Keratinocyte (primary cell): Measurements from ENCODE around the gene SCUBE1. TPM values are rescaled to one million over a fixed set of nuclear protein-coding genes. Genes with fewer than 3 reads are reported as not detected.

Source experiments
- DNase-seq: peaks from one replicate; pipeline ENCODE4 v3.0.0-alpha.2; 2011; ENCODE audit warnings: low read depth, missing footprints, low spot score
- FAIRE-seq: peaks from 2 replicates; lab custom pipeline; 2011; peaks lifted over from hg19 to GRCh38; lab: Jason Lieb, UNC
- H2AFZ ChIP-seq: 2 replicates; pipeline ENCODE4 v1.6.0; 2012; ENCODE audit warnings: low read length, control low read depth, inconsistent platforms; ENCODE audit not compliant: control insufficient read depth
- H3K27ac ChIP-seq: 2 replicates; pipeline ENCODE4 v1.5.1; 2011; ENCODE audit warnings: low read length; ENCODE audit not compliant: control insufficient read depth, insufficient read depth
- H3K27me3 ChIP-seq: 3 replicates; pipeline ENCODE4 v1.6.0; 2011; ENCODE audit warnings: low read length; ENCODE audit not compliant: control insufficient read depth, insufficient read depth; ENCODE audit errors: extremely low read depth
- H3K36me3 ChIP-seq, 2 experiments: 2 replicates in 1 of 2; 3 replicates in 1 of 2; pipeline ENCODE4 v1.5.1; 2011; ENCODE audit warnings: low read length in 2 of 2, mild to moderate bottlenecking in 1 of 2; ENCODE audit not compliant: control insufficient read depth in 2 of 2, insufficient read depth in 2 of 2; ENCODE audit errors: extremely low read depth in 1 of 2
- H3K4me1 ChIP-seq: 3 replicates; pipeline ENCODE4 v1.5.1; 2011; ENCODE audit warnings: low read length; ENCODE audit not compliant: control insufficient read depth, insufficient read depth; ENCODE audit errors: extremely low read depth
- H3K4me2 ChIP-seq: 3 replicates; pipeline ENCODE4 v1.6.0; 2011; ENCODE audit warnings: low read depth, low read length; ENCODE audit not compliant: control insufficient read depth, insufficient read depth; ENCODE audit errors: extremely low read depth
- H3K4me3 ChIP-seq, 3 experiments: fragments of 200-600 bp in 1 of 3; sonication (generic) in 1 of 3; 2 replicates in 2 of 3; 3 replicates in 1 of 3; pipeline ENCODE4 v1.5.1; 2011 to 2016; ENCODE audit warnings: low read length in 3 of 3, mild to moderate bottlenecking in 3 of 3, control low read depth in 2 of 3, inconsistent platforms in 1 of 3, low read depth in 1 of 3, mixed read lengths in 1 of 3, mixed run types in 1 of 3, moderate library complexity in 1 of 3; ENCODE audit not compliant: control insufficient read depth in 2 of 3, insufficient read depth in 2 of 3; ENCODE audit errors: extremely low read depth in 1 of 3
- H3K79me2 ChIP-seq: 2 replicates; pipeline ENCODE4 v1.6.0; 2012; ENCODE audit warnings: low read length; ENCODE audit not compliant: control insufficient read depth, insufficient read depth
- H3K9ac ChIP-seq: 3 replicates; pipeline ENCODE4 v1.6.0; 2011; ENCODE audit warnings: low read length; ENCODE audit not compliant: control insufficient read depth, insufficient read depth; ENCODE audit errors: extremely low read depth
- H3K9me1 ChIP-seq: 3 replicates; pipeline ENCODE4 v1.6.0; 2011; ENCODE audit warnings: low read length; ENCODE audit not compliant: control insufficient read depth, insufficient read depth; ENCODE audit errors: extremely low read depth
- H3K9me3 ChIP-seq: 2 replicates; pipeline ENCODE4 v1.5.1; 2012; ENCODE audit warnings: low read depth, low read length; ENCODE audit not compliant: control insufficient read depth
- H4K20me1 ChIP-seq: 3 replicates; pipeline ENCODE4 v1.6.0; 2011; ENCODE audit warnings: low read length; ENCODE audit not compliant: control insufficient read depth, insufficient read depth; ENCODE audit errors: extremely low read depth
- CTCF ChIP-seq, 3 experiments: IDR thresholded peaks in 1 of 3; conservative IDR thresholded peaks in 1 of 3; optimal IDR thresholded peaks in 1 of 3; 2 replicates in 2 of 3; 3 replicates in 1 of 3; pipeline versions ENCODE3 to v1.5.1; 2011; ENCODE audit warnings: low read length in 3 of 3, mild to moderate bottlenecking in 3 of 3, moderate library complexity in 2 of 3, control low read depth in 1 of 3, inconsistent platforms in 1 of 3; ENCODE audit not compliant: insufficient read depth in 2 of 3; ENCODE audit errors: extremely low read depth in 1 of 3
- EZH2 ChIP-seq: IDR thresholded peaks from one replicate; pipeline ENCODE4 v1.6.1; 2012; ENCODE audit warnings: inconsistent platforms, mild to moderate bottlenecking, low read length, moderate library complexity
- dilution Hi-C: fragments of 300-500 bp; cut with MboI; formaldehyde crosslinking; loops from one replicate; pipeline ENCODE4 v1.7.0; 2020; ENCODE audit warnings: low sequenced_read_pairs; ENCODE audit not compliant: extremely low pct_ligation_motif_present
- polyA plus RNA-seq, 5 experiments: library from polyadenylated mRNA; depleted of rRNA in 3 of 5; stranded (reverse) in 3 of 5; stranded (forward) in 1 of 5; unstranded in 1 of 5; fragments of >200 nt; gene quantifications; 1 replicate in 1 of 5; 2 replicates in 3 of 5; 3 replicates in 1 of 5; pipeline versions ENCODE4 v1.2.1 to v1.2.3, GENCODE V29; 2011 to 2012; ENCODE audit warnings: missing spikeins in 2 of 5, low read depth in 1 of 5, low replicate concordance in 1 of 5

Gene SCUBE1
- polyA plus RNA-seq, 1 donor (not counting 4 experiments of a cell fraction or from before 2014, with no cell fraction given) = not detected

- dilution Hi-C loops = no loop called here
- Histone ChIP-seq H3K27ac (no peak overlapping the region), H3K4me3 (no peak overlapping the region), H2AFZ (no peak overlapping the region), H3K4me2 (no peak overlapping the region), H3K27me3 (peaks cover 16% of the 10 kb centered on the region), H3K79me2 (no peaks in the 10 kb centered on the region), H3K9me1 (no peaks in the 10 kb centered on the region), H4K20me1 (no peaks in the 10 kb centered on the region), H3K9me3 (no peaks in the 10 kb centered on the region), H3K9ac (no peak overlapping the region), H3K36me3 (no peaks in the 10 kb centered on the region), H3K4me1 (no peaks in the 10 kb centered on the region)
- FAIRE-seq (no peak), DNase-seq (no peak)
- TF ChIP-seq EZH2 = no peak
- no peak for TF ChIP-seq CTCF (optimal IDR thresholded peaks at IDR 0.05 in 1 of 3, IDR thresholded peaks at IDR 0.05 in 1 of 3, conservative IDR thresholded peaks at IDR 0.05 in 1 of 3; ENCODE audit: extremely low read depth in 1 of 3, insufficient read depth in 2 of 3, low read length in 3 of 3)
These were observed 139.6 kb downstream of the SCUBE1 start for GRCh38 chr22:43203471-43203981.

- Histone ChIP-seq H3K9ac (no peak overlapping the region), H3K36me3 (no peaks in the 10 kb centered on the region), H2AFZ (no peak overlapping the region), H3K4me2 (no peak overlapping the region), H3K9me3 (no peaks in the 10 kb centered on the region), H3K4me1 (no peaks in the 10 kb centered on the region), H3K27ac (no peak overlapping the region), H4K20me1 (no peaks in the 10 kb centered on the region), H3K9me1 (no peaks in the 10 kb centered on the region), H3K4me3 (no peak overlapping the region), H3K27me3 (peaks cover 15% of the 10 kb centered on the region), H3K79me2 (no peaks in the 10 kb centered on the region)
- dilution Hi-C loops = no loop called here
- TF ChIP-seq CTCF (optimal IDR thresholded peaks at IDR 0.05 in 1 of 3, IDR thresholded peaks at IDR 0.05 in 1 of 3, conservative IDR thresholded peaks at IDR 0.05 in 1 of 3; ENCODE audit: extremely low read depth in 1 of 3, insufficient read depth in 2 of 3, low read length in 3 of 3) (no peak), EZH2 (no peak)
- FAIRE-seq (no peak), DNase-seq (no peak)
These were observed 140.3 kb downstream of the SCUBE1 start for GRCh38 chr22:43202756-43203410.
